IPS-18c (cell line): ENCODE measurements around the gene CAVIN1.
"Not testable (repeated sequence)": the region's sequence is repeated elsewhere in the genome, so short reads cannot be mapped to it uniquely, and the experiment has no call there.

ENCODE experiments used
- H3K4me3 ChIP-seq: 2 replicates; pipeline ENCODE4 v1.7.0; 2013; ENCODE audit warnings: low read depth, mild to moderate bottlenecking, low read length, moderate library complexity; ENCODE audit not compliant: insufficient read depth
- H3K9me3 ChIP-seq: one replicate; pipeline ENCODE4 v1.6.1; 2013; ENCODE audit warnings: mild to moderate bottlenecking, low read length, moderate library complexity; ENCODE audit not compliant: control insufficient read depth, insufficient read depth

The CAVIN1 gene

GRCh38 chr17:42422958-42423712 lies at the start of gene CAVIN1:
Gene CAVIN1 (minus strand): TSS chr17:42423256. CDS start chr17:42423097, 159 bp downstream.
- Histone ChIP-seq H3K4me3 (peak within 1 kb of the TSS; percentile 95), H3K9me3 (no peaks in the 10 kb centered on the region)

GRCh38 chr17:42467889-42468288 lies 44.8 kb upstream of the CAVIN1 start:
- Histone ChIP-seq H3K4me3 (no peak overlapping the region), H3K9me3 (peaks cover 2% of the 10 kb centered on the region)

GRCh38 chr17:42463976-42464400 lies 40.9 kb upstream of the CAVIN1 start:
- peaks cover 2% of the 10 kb centered on the region for H3K9me3 ChIP-seq
- no peak overlapping the region for H3K4me3 ChIP-seq

- peaks cover 2% of the 10 kb centered on the region for H3K9me3 ChIP-seq
- no peak overlapping the region; the same call in 1 of the 2 replicates for H3K4me3 ChIP-seq
Observed at GRCh38 chr17:42460371-42460770, 37.3 kb upstream of the CAVIN1 start.

- peak overlapping the region; percentile 90 for H3K4me3 ChIP-seq
- H3K9me3 ChIP-seq: no peaks in the 10 kb centered on the region
Observed at GRCh38 chr17:42459801-42460281, 36.8 kb upstream of the CAVIN1 start.

GRCh38 chr17:42459256-42459800 lies 36.3 kb upstream of the CAVIN1 start:
- peak overlapping the region; percentile 90 for H3K4me3 ChIP-seq
- H3K9me3 ChIP-seq: no peaks in the 10 kb centered on the region

- Histone ChIP-seq H3K4me3 (peak within 1 kb of the TSS; percentile 90), H3K9me3 (no peaks in the 10 kb centered on the region)
Observed at GRCh38 chr17:42458497-42459255, 35.6 kb upstream of the CAVIN1 start, which contains the start of gene ATP6V0A1. Gene ATP6V0A1 (plus strand): TSS chr17:42458878. CDS start chr17:42460895, 2,017 bp downstream.

GRCh38 chr17:42457107-42457792 lies 34.2 kb upstream of the CAVIN1 start:
- Histone ChIP-seq H3K4me3 (no peak overlapping the region), H3K9me3 (no peaks in the 10 kb centered on the region)

GRCh38 chr17:42456223-42457106 lies 33.4 kb upstream of the CAVIN1 start:
- H3K4me3 ChIP-seq: no peak overlapping the region

GRCh38 chr17:42454987-42455386 lies 31.9 kb upstream of the CAVIN1 start:
- not testable (repeated sequence) for H3K9me3 ChIP-seq, H3K4me3 ChIP-seq

More at GRCh38 chr17:42456223-42457106, 33.4 kb upstream of the CAVIN1 start:
- H3K9me3 ChIP-seq: no peaks in the 10 kb centered on the region

GRCh38 chr17:42453439-42453838 lies 30.4 kb upstream of the CAVIN1 start:
- H3K4me3 ChIP-seq: no peak overlapping the region
- peaks cover 2% of the 10 kb centered on the region for H3K9me3 ChIP-seq

- H3K9me3 ChIP-seq, H3K4me3 ChIP-seq: not testable (repeated sequence)
Observed at GRCh38 chr17:42451270-42451669, 28.2 kb upstream of the CAVIN1 start.

- H3K9me3 ChIP-seq, H3K4me3 ChIP-seq: not testable (repeated sequence)
Observed at GRCh38 chr17:42449838-42450237, 26.8 kb upstream of the CAVIN1 start.

GRCh38 chr17:42449176-42449575 lies 26.1 kb upstream of the CAVIN1 start:
- not testable (repeated sequence) for H3K9me3 ChIP-seq, H3K4me3 ChIP-seq

- H3K4me3 ChIP-seq: no peak overlapping the region
- H3K9me3 ChIP-seq: no peaks in the 10 kb centered on the region
Observed at GRCh38 chr17:42442196-42442565, 19.1 kb upstream of the CAVIN1 start.

GRCh38 chr17:42441371-42442195 lies 18.5 kb upstream of the CAVIN1 start:
- Histone ChIP-seq H3K4me3 (no peak overlapping the region), H3K9me3 (no peaks in the 10 kb centered on the region)
